ENCODE measurements around the gene ZNRD2.

Gene ZNRD2

GRCh38 chr11:65588199-65589054, 18.1 kb downstream of the ZNRD2 start:
- peak; percentile 78 for DNase-seq (ENCODE audit: low spot score)

- peak; percentile 39 for DNase-seq (ENCODE audit: low spot score)
Measured at GRCh38 chr11:65589444-65590239, 19.4 kb downstream of the ZNRD2 start.

- DNase-seq (ENCODE audit: low spot score) = no peak
Measured at GRCh38 chr11:65590240-65590738, 20.0 kb downstream of the ZNRD2 start.

GRCh38 chr11:65591939-65592857, 21.9 kb downstream of the ZNRD2 start:
- no peak for DNase-seq (ENCODE audit: low spot score)

- DNase-seq (ENCODE audit: low spot score) = no peak
Measured at GRCh38 chr11:65592858-65593517, 22.7 kb downstream of the ZNRD2 start.

- peak; percentile 48 for DNase-seq (ENCODE audit: low spot score)
Measured at GRCh38 chr11:65593518-65594414, 23.5 kb downstream of the ZNRD2 start.

- DNase-seq (ENCODE audit: low spot score) = no peak
Measured at GRCh38 chr11:65595131-65595530, 24.9 kb downstream of the ZNRD2 start.

- DNase-seq (ENCODE audit: low spot score) = no peak
Measured at GRCh38 chr11:65595543-65596281, 25.4 kb downstream of the ZNRD2 start, which contains the start of gene KCNK7. Gene KCNK7, minus strand, starts transcription at chr11:65595800. Its CDS starts 28 bp downstream, at chr11:65595772.

GRCh38 chr11:65596520-65596919, 26.2 kb downstream of the ZNRD2 start:
- DNase-seq (ENCODE audit: low spot score) = no peak

- no peak for DNase-seq (ENCODE audit: low spot score)
Measured at GRCh38 chr11:65598258-65598699, 28.0 kb downstream of the ZNRD2 start.

- no peak for DNase-seq (ENCODE audit: low spot score)
Measured at GRCh38 chr11:65599216-65599954, 29.1 kb downstream of the ZNRD2 start.

- no peak for DNase-seq (ENCODE audit: low spot score)
Measured at GRCh38 chr11:65599955-65600246, 29.6 kb downstream of the ZNRD2 start.

- no peak for DNase-seq (ENCODE audit: low spot score)
Measured at GRCh38 chr11:65604258-65604657, 34.0 kb downstream of the ZNRD2 start.

- no peak for DNase-seq (ENCODE audit: low spot score)
Measured at GRCh38 chr11:65606876-65607613, 36.8 kb downstream of the ZNRD2 start.

- DNase-seq (ENCODE audit: low spot score) = no peak
Measured at GRCh38 chr11:65607614-65608426, 37.5 kb downstream of the ZNRD2 start.

- no peak for DNase-seq (ENCODE audit: low spot score)
Measured at GRCh38 chr11:65609229-65609628, 39.0 kb downstream of the ZNRD2 start.

- DNase-seq (ENCODE audit: low spot score) = no peak
Measured at GRCh38 chr11:65609665-65610064, 39.4 kb downstream of the ZNRD2 start.

Data from CD4-positive, alpha-beta T cell treated with Interleukin-2 at 100 ng/mL for 4 hours (primary cell).